Measurements from ENCODE around the gene CDK14. TPM values are rescaled to one million over a fixed set of nuclear protein-coding genes. Genes with fewer than 3 reads are reported as not detected.

CDK14 gene
- total RNA-seq, 4 donors from 2014 or later = 3.3 to 61.6 (median 38.7) TPM

DNA sequence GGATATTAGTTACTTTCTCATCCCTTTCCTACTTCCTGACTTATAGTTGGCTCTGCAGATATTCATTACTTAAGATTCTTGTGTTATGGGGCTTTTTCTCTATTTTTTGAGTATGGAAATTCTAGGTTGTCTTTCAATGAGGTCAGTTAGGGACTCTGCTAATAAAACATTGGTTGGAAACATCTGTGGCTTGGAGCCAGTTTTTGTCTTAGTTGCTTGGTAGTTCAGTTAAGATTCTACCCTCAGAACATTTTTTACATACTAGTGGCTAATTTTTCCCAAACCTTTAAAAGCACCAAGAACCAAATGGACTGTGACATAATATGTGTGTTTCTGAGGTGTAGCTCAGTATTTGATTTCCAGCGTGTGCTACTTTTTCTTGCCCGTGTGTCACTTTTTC, 362.5 kb downstream of the CDK14 start:
- no peak for DNase-seq
- H3K4me3 ChIP-seq = no peak overlapping the region
- no peak overlapping the region for H3K27ac ChIP-seq
- H3K4me1 ChIP-seq = no peaks in the 10 kb centered on the region
- intact Hi-C loops (cut with DNase I; ENCODE audit: low total_unique reads) = no loop called here
- H3K9me3 ChIP-seq = no peaks in the 10 kb centered on the region
- TF ChIP-seq POLR2A (IDR thresholded peaks at IDR 0.05) = no peak
- TF ChIP-seq, protein P1, sequence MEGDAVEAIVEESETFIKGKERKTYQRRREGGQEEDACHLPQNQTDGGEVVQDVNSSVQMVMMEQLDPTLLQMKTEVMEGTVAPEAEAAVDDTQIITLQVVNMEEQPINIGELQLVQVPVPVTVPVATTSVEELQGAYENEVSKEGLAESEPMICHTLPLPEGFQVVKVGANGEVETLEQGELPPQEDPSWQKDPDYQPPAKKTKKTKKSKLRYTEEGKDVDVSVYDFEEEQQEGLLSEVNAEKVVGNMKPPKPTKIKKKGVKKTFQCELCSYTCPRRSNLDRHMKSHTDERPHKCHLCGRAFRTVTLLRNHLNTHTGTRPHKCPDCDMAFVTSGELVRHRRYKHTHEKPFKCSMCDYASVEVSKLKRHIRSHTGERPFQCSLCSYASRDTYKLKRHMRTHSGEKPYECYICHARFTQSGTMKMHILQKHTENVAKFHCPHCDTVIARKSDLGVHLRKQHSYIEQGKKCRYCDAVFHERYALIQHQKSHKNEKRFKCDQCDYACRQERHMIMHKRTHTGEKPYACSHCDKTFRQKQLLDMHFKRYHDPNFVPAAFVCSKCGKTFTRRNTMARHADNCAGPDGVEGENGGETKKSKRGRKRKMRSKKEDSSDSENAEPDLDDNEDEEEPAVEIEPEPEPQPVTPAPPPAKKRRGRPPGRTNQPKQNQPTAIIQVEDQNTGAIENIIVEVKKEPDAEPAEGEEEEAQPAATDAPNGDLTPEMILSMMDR (IDR thresholded peaks at IDR 0.05) = no peak
- no peaks in the 10 kb centered on the region for H3K36me3 ChIP-seq
- H3K27me3 ChIP-seq = no peaks in the 10 kb centered on the region

DNA sequence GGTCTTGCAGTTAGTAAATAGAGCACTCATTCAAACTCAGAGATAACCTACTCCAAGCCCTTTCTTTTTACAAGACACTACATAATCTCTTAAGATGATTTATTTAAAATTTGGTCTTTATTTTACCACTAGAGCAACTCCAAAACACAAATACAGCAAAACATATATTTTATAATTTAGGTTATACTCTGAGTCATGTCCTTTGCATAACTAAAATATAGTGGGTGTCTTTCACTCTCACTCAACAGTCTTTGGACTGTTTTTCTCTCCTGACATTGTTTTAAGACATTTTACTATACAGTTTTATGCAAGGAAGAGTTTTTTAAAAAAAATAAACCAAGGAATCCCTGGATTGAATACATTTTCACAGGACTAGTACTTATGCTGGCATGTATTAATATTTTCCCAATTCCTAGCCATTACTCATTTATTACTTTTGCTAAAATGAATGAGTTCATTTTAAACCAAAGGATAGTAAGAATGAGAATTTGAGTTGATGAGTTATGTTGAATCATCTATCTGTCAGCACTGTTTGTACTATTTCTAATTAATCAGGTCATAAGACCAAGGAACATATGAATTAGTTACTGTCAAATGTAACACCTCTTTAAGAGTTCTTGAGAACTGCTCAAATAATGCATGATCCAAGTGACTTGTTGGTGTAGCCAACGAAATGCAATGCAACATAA, 365.1 kb downstream of the CDK14 start:
- TF ChIP-seq, protein P1 (IDR thresholded peaks at IDR 0.05) = no peak
- no peak for TF ChIP-seq POLR2A (IDR thresholded peaks at IDR 0.05)
- H3K27ac ChIP-seq = no peak overlapping the region
- H3K4me3 ChIP-seq = no peak overlapping the region
- no peaks in the 10 kb centered on the region for H3K4me1 ChIP-seq
- H3K36me3 ChIP-seq = no peaks in the 10 kb centered on the region
- intact Hi-C loops (cut with DNase I; ENCODE audit: low total_unique reads) = no loop called here
- no peak for DNase-seq
- H3K27me3 ChIP-seq = no peaks in the 10 kb centered on the region
- no peaks in the 10 kb centered on the region for H3K9me3 ChIP-seq

DNA sequence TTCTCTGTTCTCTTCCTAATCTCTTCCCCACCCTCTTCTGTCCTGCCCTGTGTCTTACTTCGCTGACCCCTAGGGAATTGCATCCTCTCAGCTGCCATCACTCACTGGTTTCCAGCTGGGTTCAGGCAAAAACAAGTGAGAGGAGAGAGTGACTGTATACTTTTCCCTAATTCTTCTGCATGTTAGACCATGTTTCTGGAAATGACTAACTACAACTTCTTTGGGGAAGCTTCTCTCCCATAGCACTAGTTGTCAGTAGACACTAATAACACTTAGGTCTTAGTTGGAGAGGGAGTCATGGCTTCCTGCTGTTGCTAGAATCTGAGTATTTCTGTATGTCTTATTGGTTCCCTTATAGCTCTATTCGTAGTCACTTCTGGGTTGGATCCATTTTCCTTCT, 369.1 kb downstream of the CDK14 start:
- intact Hi-C loops (cut with DNase I; ENCODE audit: low total_unique reads) = no loop called here
- TF ChIP-seq, protein P1 (IDR thresholded peaks at IDR 0.05) = no peak
- TF ChIP-seq POLR2A (IDR thresholded peaks at IDR 0.05) = no peak
- Histone ChIP-seq H3K27me3 (no peaks in the 10 kb centered on the region), H3K4me3 (no peak overlapping the region), H3K36me3 (no peaks in the 10 kb centered on the region), H3K9me3 (no peaks in the 10 kb centered on the region), H3K27ac (no peak overlapping the region), H3K4me1 (no peaks in the 10 kb centered on the region)
- DNase-seq = no peak

DNA sequence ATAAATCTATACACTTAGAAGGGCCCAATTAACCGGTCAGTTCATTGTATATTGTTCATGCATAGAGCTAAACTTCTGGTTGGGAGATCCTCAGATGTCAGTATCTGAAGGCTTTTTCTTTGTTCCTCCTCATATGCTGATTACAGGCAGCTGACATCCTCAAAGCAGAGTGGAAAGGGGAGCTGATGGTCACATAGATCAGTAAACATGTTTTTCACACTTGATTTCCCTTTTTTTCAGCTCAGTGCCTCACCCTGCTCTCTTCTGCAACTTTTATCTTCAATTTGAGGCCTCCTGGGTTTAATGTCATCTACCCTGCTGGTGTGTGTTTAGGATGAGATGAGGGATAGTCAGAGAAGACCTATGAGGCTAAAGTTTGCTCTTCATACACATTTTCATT, 370.2 kb downstream of the CDK14 start:
- Histone ChIP-seq H3K4me3 (no peak overlapping the region), H3K27ac (no peak overlapping the region), H3K9me3 (no peaks in the 10 kb centered on the region), H3K36me3 (no peaks in the 10 kb centered on the region), H3K4me1 (no peaks in the 10 kb centered on the region), H3K27me3 (no peaks in the 10 kb centered on the region)
- intact Hi-C loops (cut with DNase I; ENCODE audit: low total_unique reads) = no loop called here
- TF ChIP-seq, protein P1 (IDR thresholded peaks at IDR 0.05) = no peak
- no peak for TF ChIP-seq POLR2A (IDR thresholded peaks at IDR 0.05)
- DNase-seq = no peak

DNA sequence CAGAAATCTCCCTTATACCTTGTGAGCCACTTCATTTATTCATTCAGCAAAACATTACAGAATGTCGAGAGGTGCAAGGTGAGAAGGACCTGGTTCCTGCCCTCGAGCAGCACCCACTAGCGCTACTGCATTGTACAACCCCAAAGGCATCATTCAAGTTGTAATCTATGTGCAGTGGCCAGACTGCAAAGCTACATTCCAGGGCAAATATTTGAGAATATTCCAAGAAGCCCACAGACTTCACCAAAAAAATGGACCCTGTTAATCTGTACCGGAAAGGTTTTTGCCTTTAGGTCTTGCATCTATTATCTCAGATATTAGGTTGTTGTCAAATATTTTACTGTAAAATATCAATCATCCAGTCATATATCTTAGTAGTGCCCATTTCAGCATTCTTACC, 372.8 kb downstream of the CDK14 start:
- no peaks in the 10 kb centered on the region for H3K9me3 ChIP-seq
- no peak overlapping the region for H3K4me3 ChIP-seq
- no peaks in the 10 kb centered on the region for H3K4me1 ChIP-seq
- no peaks in the 10 kb centered on the region for H3K27me3 ChIP-seq
- DNase-seq = no peak
- intact Hi-C loops (cut with DNase I; ENCODE audit: low total_unique reads) = no loop called here
- H3K27ac ChIP-seq = no peak overlapping the region
- TF ChIP-seq, protein P1 (IDR thresholded peaks at IDR 0.05) = no peak
- TF ChIP-seq POLR2A (IDR thresholded peaks at IDR 0.05) = no peak
- no peaks in the 10 kb centered on the region for H3K36me3 ChIP-seq
